SK-N-SH (cell line): ENCODE results near the gene DOK1.
A peak's percentile ranks its signal among the peaks of the same experiment; 100 is the strongest.

Experiments
- CTCF ChIP-seq: fragments of 200-600 bp; sonication (generic); IDR thresholded peaks from 2 replicates; pipeline ENCODE4 v1.6.1; 2017; ENCODE audit warnings: antibody characterized with exemption, mild to moderate bottlenecking, moderate library complexity
- RAD21 ChIP-seq: IDR thresholded peaks from 2 replicates; pipeline ENCODE4 v1.6.1; 2012; ENCODE audit warnings: mild to moderate bottlenecking, low read length
- TAF1 ChIP-seq: IDR thresholded peaks from 2 replicates; pipeline ENCODE4 v1.6.1; 2012; ENCODE audit warnings: low read depth, mild to moderate bottlenecking, low read length, moderate library complexity, borderline replicate concordance

- TF ChIP-seq CTCF, result no peak
- TF ChIP-seq RAD21, result 0 out of 2 replicates have a peak, but pooled peaks have one; percentile 4
- TF ChIP-seq TAF1, result peak; percentile 95
These were observed 24.9 kb upstream of the DOK1 start, which contains the start of the genes AUP1 and HTRA2 for GRCh38 chr2:74529357-74530238.
